ENCODE data around the gene EIF3J. TPM values are rescaled to one million over a fixed set of nuclear protein-coding genes. Genes with fewer than 3 reads are reported as not detected.
"Not testable (repeated sequence)": the region's sequence is repeated elsewhere in the genome, so short reads cannot be mapped to it uniquely, and the experiment has no call there.

Gene EIF3J
- total and polyA plus RNA-seq, 4 donors, result 23.5 to 49.9 (median 39.6) TPM

DNA sequence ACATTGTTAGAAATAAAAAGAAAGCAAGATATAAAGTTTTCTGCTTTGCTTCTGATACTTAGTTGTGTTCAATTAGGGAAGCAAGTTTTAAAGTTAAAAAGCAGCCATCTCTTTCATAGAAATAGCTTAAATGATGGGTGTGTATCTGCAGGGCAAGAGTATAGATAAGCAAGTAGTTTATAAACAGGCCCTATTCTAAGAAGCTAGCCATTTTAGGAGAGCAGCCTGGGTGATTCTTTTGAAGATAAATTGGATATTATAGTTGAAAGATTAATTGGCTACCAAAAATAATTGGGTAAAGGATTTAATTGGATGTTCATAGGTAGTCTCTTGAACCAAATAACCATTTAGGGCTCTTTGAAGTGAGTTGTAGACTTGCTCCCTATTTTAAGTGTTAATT lies 5.6 kb downstream of the EIF3J start:
- Histone ChIP-seq H3K36me3 (ENCODE audit: control insufficient read depth in 4 of 4, insufficient read depth in 3 of 4, low read depth in 1 of 4, low read length in 3 of 4) (peaks cover 0 to 5% (median 0%) of the 10 kb centered on the region in 4 donors), H3K27ac (ENCODE audit: low read depth in 1 of 2, low read length in 2 of 2) (no peak overlapping the region), H3K9me3 (ENCODE audit: control insufficient read depth in 4 of 4, low read length in 3 of 4) (no peaks in the 10 kb centered on the region), H3K27me3 (ENCODE audit: control insufficient read depth in 4 of 4, insufficient read depth in 4 of 4, low read length in 3 of 4) (no peaks in the 10 kb centered on the region), H3K4me3 (ENCODE audit: low read depth in 1 of 3, low read length in 3 of 3) (no peak overlapping the region), H3K4me1 (ENCODE audit: control insufficient read depth in 4 of 4, insufficient read depth in 4 of 4, low read length in 3 of 4) (peaks cover 9 to 26% (median 18%) of the 10 kb centered on the region in 4 donors), H3K9ac (ENCODE audit: low read depth in 1 of 2, low read length in 2 of 2) (no peak overlapping the region)
- DNase-seq (ENCODE audit: low spot score), result no peak
- TF ChIP-seq SP1 (IDR thresholded peaks at IDR 0.05) (no peak), FOXA1 (IDR thresholded peaks at IDR 0.05) (no peak), REST (IDR thresholded peaks at IDR 0.05) (no peak), JUND (IDR thresholded peaks at IDR 0.05) (no peak), NR2F2 (IDR thresholded peaks at IDR 0.05) (no peak), HNF4A (conservative IDR thresholded peaks at IDR 0.05) (no peak), RAD21 (IDR thresholded peaks at IDR 0.05) (no peak), GABPA (IDR thresholded peaks at IDR 0.05 in 1 of 2, conservative IDR thresholded peaks at IDR 0.05 in 1 of 2) (no peak)
- TF ChIP-seq, protein P1, sequence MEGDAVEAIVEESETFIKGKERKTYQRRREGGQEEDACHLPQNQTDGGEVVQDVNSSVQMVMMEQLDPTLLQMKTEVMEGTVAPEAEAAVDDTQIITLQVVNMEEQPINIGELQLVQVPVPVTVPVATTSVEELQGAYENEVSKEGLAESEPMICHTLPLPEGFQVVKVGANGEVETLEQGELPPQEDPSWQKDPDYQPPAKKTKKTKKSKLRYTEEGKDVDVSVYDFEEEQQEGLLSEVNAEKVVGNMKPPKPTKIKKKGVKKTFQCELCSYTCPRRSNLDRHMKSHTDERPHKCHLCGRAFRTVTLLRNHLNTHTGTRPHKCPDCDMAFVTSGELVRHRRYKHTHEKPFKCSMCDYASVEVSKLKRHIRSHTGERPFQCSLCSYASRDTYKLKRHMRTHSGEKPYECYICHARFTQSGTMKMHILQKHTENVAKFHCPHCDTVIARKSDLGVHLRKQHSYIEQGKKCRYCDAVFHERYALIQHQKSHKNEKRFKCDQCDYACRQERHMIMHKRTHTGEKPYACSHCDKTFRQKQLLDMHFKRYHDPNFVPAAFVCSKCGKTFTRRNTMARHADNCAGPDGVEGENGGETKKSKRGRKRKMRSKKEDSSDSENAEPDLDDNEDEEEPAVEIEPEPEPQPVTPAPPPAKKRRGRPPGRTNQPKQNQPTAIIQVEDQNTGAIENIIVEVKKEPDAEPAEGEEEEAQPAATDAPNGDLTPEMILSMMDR (IDR thresholded peaks at IDR 0.05; ENCODE audit: low read depth, low read length, missing input control), result no peak
- TF ChIP-seq, protein P2, sequence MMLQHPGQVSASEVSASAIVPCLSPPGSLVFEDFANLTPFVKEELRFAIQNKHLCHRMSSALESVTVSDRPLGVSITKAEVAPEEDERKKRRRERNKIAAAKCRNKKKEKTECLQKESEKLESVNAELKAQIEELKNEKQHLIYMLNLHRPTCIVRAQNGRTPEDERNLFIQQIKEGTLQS (IDR thresholded peaks at IDR 0.05), result no peak

DNA sequence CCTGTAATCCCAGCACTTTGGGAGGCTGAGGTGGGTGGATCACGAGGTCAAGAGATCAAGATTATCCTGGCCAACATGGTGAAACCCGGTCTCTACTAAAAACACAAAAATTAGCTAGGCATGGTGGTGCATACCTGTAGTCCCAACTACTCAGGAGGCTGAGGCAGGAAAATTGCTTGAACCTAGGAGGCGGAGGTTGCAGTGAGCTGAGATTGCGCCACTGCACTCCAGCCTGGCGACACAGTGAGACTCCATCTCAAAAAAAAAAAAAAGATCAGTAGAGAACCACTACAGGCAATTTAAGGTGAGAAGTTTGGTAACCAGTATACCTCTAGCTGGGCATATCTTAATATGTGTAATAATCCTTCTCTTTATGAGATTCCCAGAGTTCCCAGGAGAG lies 7.8 kb downstream of the EIF3J start:
- not testable (repeated sequence) for DNase-seq (ENCODE audit: low spot score); H3K4me3 ChIP-seq (ENCODE audit: low read depth in 1 of 3, low read length in 3 of 3); H3K36me3 ChIP-seq (ENCODE audit: control insufficient read depth in 4 of 4, insufficient read depth in 3 of 4, low read depth in 1 of 4, low read length in 3 of 4); H3K27ac ChIP-seq (ENCODE audit: low read depth in 1 of 2, low read length in 2 of 2); H3K9me3 ChIP-seq (ENCODE audit: control insufficient read depth in 4 of 4, low read length in 3 of 4); H3K27me3 ChIP-seq (ENCODE audit: control insufficient read depth in 4 of 4, insufficient read depth in 4 of 4, low read length in 3 of 4); H3K9ac ChIP-seq (ENCODE audit: low read depth in 1 of 2, low read length in 2 of 2)
- WGBS, result 87% methylated on average over 5 of the region's 5 CpGs
- H3K4me1 ChIP-seq (ENCODE audit: control insufficient read depth in 4 of 4, insufficient read depth in 4 of 4, low read length in 3 of 4), result peaks cover 6 to 14% (median 8%) of the 10 kb centered on the region in 4 donors

GRCh38 chr15:44545913-44546802 lies 9.2 kb downstream of the EIF3J start:
- H3K27me3 ChIP-seq (ENCODE audit: control insufficient read depth in 4 of 4, insufficient read depth in 4 of 4, low read length in 3 of 4), result no peaks in the 10 kb centered on the region
- WGBS, result 64% methylated on average over 5 of the region's 5 CpGs
- H3K9me3 ChIP-seq (ENCODE audit: control insufficient read depth in 4 of 4, low read length in 3 of 4), result no peaks in the 10 kb centered on the region
- H3K36me3 ChIP-seq (ENCODE audit: control insufficient read depth in 4 of 4, insufficient read depth in 3 of 4, low read depth in 1 of 4, low read length in 3 of 4), result peaks cover 0 to 5% (median under 1%) of the 10 kb centered on the region in 4 donors
- H3K4me1 ChIP-seq (ENCODE audit: control insufficient read depth in 4 of 4, insufficient read depth in 4 of 4, low read length in 3 of 4), result peaks cover 3 to 13% (median 8%) of the 10 kb centered on the region in 4 donors
- no peak overlapping the region for H3K4me3 ChIP-seq (ENCODE audit: low read depth in 1 of 3, low read length in 3 of 3)
- DNase-seq (ENCODE audit: low spot score), result no peak
- H3K9ac ChIP-seq (ENCODE audit: low read depth in 1 of 2, low read length in 2 of 2), result no peak overlapping the region
- no peak overlapping the region for H3K27ac ChIP-seq (ENCODE audit: low read depth in 1 of 2, low read length in 2 of 2)
- TF ChIP-seq RXRA (IDR thresholded peaks at IDR 0.05) (no peak), GABPA (IDR thresholded peaks at IDR 0.05 in 1 of 2, conservative IDR thresholded peaks at IDR 0.05 in 1 of 2) (no peak), YY1 (IDR thresholded peaks at IDR 0.05) (no peak), TAF1 (conservative IDR thresholded peaks at IDR 0.05) (no peak), HNF4G (IDR thresholded peaks at IDR 0.05) (no peak), ZBTB33 (IDR thresholded peaks at IDR 0.05) (no peak), EGR1 (IDR thresholded peaks at IDR 0.05; ENCODE audit: low read depth in 2 of 2) (no peak), RAD21 (IDR thresholded peaks at IDR 0.05) (no peak)
- TF ChIP-seq, protein P2 (IDR thresholded peaks at IDR 0.05), result no peak
- TF ChIP-seq, protein P1 (IDR thresholded peaks at IDR 0.05; ENCODE audit: low read depth, low read length, missing input control), result no peak

Measured in liver (tissue), 9 donors.